HCT116 (cell line): Measurements from ENCODE around the gene HOXA7. TPM values are rescaled to one million over a fixed set of nuclear protein-coding genes. Genes with fewer than 3 reads are reported as not detected.

Experiments
- ATAC-seq: fragments of 200-7000 bp; cut with Tn5 transposase; 2 replicates; pipeline ENCODE4 v1.9.1; 2020; ENCODE audit warnings: mild to moderate bottlenecking, moderate library complexity
- BruUV-seq: library from RNA; stranded (reverse); fragments of 400-500 nt; replicated peaks from 2 replicates; lab custom pipeline; 2021; lab: Mats Ljungman, UMichigan
- CTCF ChIA-PET: fragments of 300-600 bp; sonication (Branson Sonifier 250); formaldehyde crosslinking; loops from one replicate; lab custom pipeline; 2021; ENCODE audit warnings: antibody characterized with exemption; lab: Charles Lee
- POLR2A ChIA-PET: fragments of 300-600, 350-600 bp; sonication (Branson Sonifier 250); formaldehyde crosslinking; loops from one replicate; lab custom pipeline; 2021; ENCODE audit warnings: antibody characterized with exemption; lab: Charles Lee
- RAD21 ChIA-PET, 2 experiments: fragments of 300-600 bp; sonication (Branson Sonifier 250); formaldehyde crosslinking; loops; one replicate each; lab custom pipeline; 2023; ENCODE audit warnings: low total read pairs in 2 of 2; ENCODE audit not compliant: uncharacterized antibody in 2 of 2, unreplicated experiment in 2 of 2, low non-redundant PET in 1 of 2; lab: Charles Lee
- DNase-seq: peaks from one replicate; pipeline ENCODE4 v3.0.0-alpha.2; 2010; ENCODE audit warnings: low read depth, low spot score
- H2AFZ ChIP-seq: fragments of 200-600 bp; shearing (Covaris generic), sonication (generic); 2 replicates; pipeline ENCODE4 v1.6.1; 2017; ENCODE audit warnings: low read depth, mixed run types, mixed read lengths, antibody characterized with exemption, low read length; ENCODE audit not compliant: poor library complexity, severe bottlenecking
- H3K27ac ChIP-seq: 2 replicates; pipeline ENCODE4 v1.5.1; 2012; ENCODE audit warnings: low read depth, low read length
- H3K27me3 ChIP-seq: fragments of 200-600 bp; sonication (generic); 2 replicates; pipeline ENCODE4 v1.6.1; 2016; ENCODE audit warnings: mixed run types, low read length, mixed read lengths; ENCODE audit not compliant: insufficient read depth
- H3K36me3 ChIP-seq, 2 experiments: fragments of 200-500 bp in 1 of 2; fragments of 200-600 bp in 1 of 2; sonication (Bioruptor generic) in 1 of 2; sonication (generic) in 1 of 2; 2 replicates each; pipeline versions ENCODE4 v1.5.1 to v1.6.1; 2014 to 2016; ENCODE audit warnings: low read length in 2 of 2, inconsistent platforms in 1 of 2, mixed read lengths in 1 of 2, mixed run types in 1 of 2; ENCODE audit not compliant: insufficient read depth in 2 of 2, control insufficient read depth in 1 of 2
- H3K4me1 ChIP-seq, 2 experiments: fragments of 200-600 bp in 1 of 2; sonication (generic) in 1 of 2; 2 replicates each; pipeline versions ENCODE4 v1.5.1 to v1.6.1; 2012 to 2017; ENCODE audit warnings: low read length in 2 of 2, inconsistent platforms in 1 of 2, mild to moderate bottlenecking in 1 of 2, mixed read lengths in 1 of 2, mixed run types in 1 of 2, moderate library complexity in 1 of 2; ENCODE audit not compliant: insufficient read depth in 2 of 2, control insufficient read depth in 1 of 2
- H3K4me2 ChIP-seq: fragments of 200-600 bp; sonication (generic); 2 replicates; pipeline ENCODE4 v1.6.1; 2017; ENCODE audit warnings: mixed run types, low read length, mixed read lengths
- H3K4me3 ChIP-seq, 2 experiments: fragments of 200-600 bp in 1 of 2; sonication (generic) in 1 of 2; replicated peaks in 1 of 2; 2 replicates each; pipeline ENCODE4 v1.5.1; 2011 to 2016; ENCODE audit warnings: low read length in 2 of 2, control low read depth in 1 of 2, low read depth in 1 of 2, mild to moderate bottlenecking in 1 of 2, mixed read lengths in 1 of 2, mixed run types in 1 of 2
- H3K79me2 ChIP-seq: fragments of 200-600 bp; sonication (generic); 2 replicates; pipeline ENCODE4 v1.6.1; 2017; ENCODE audit warnings: mild to moderate bottlenecking, mixed run types, low read length, moderate library complexity, mixed read lengths; ENCODE audit not compliant: insufficient read depth
- H3K9ac ChIP-seq: fragments of 200-600 bp; sonication (generic); 2 replicates; pipeline ENCODE4 v1.6.1; 2016; ENCODE audit warnings: low read length, mixed read lengths
- H3K9me2 ChIP-seq: fragments of 200-600 bp; sonication (generic), shearing (Covaris generic); 2 replicates; pipeline ENCODE4 v1.6.1; 2017; ENCODE audit warnings: mixed run types, mild to moderate bottlenecking, moderate library complexity; ENCODE audit not compliant: insufficient read depth
- H3K9me3 ChIP-seq, 2 experiments: fragments of 200-500 bp in 1 of 2; fragments of 200-600 bp in 1 of 2; sonication (Bioruptor generic) in 1 of 2; sonication (generic) in 1 of 2; 2 replicates each; pipeline ENCODE4 v1.6.1; 2014 to 2017; ENCODE audit warnings: low read length in 2 of 2, mixed read lengths in 2 of 2, inconsistent platforms in 1 of 2, low read depth in 1 of 2, mild to moderate bottlenecking in 1 of 2, mixed run types in 1 of 2, moderate library complexity in 1 of 2; ENCODE audit not compliant: control insufficient read depth in 1 of 2, insufficient read depth in 1 of 2
- H4K20me1 ChIP-seq: fragments of 200-600 bp; sonication (generic), shearing (Covaris generic); 2 replicates; pipeline ENCODE4 v1.6.1; 2017; ENCODE audit warnings: mixed run types, mild to moderate bottlenecking, moderate library complexity; ENCODE audit not compliant: insufficient read depth
- ELF1 ChIP-seq: IDR thresholded peaks from 2 replicates; pipeline ENCODE4 v1.6.1; 2012; ENCODE audit warnings: low read depth, borderline replicate concordance
- EZH2 ChIP-seq: fragments of 200-600 bp; sonication (generic); IDR thresholded peaks from 2 replicates; pipeline ENCODE4 v1.6.1; 2017; ENCODE audit warnings: antibody characterized with exemption, mixed run types
- EZH2phosphoT487 ChIP-seq: fragments of 200-600 bp; IDR thresholded peaks from 2 replicates; pipeline ENCODE4 v1.6.1; 2018; ENCODE audit warnings: antibody characterized with exemption, borderline replicate concordance
- FOSL1 ChIP-seq: IDR thresholded peaks from 2 replicates; pipeline ENCODE4 v1.6.1; 2012; ENCODE audit warnings: low read depth
- POLR2A ChIP-seq: IDR thresholded peaks from 2 replicates; pipeline ENCODE4 v1.7.0; 2011; ENCODE audit warnings: borderline replicate concordance; ENCODE audit not compliant: insufficient read depth, insufficient read length; ENCODE audit errors: extremely low read depth
- POLR2AphosphoS5 ChIP-seq: IDR thresholded peaks from 2 replicates; pipeline ENCODE4 v1.6.1; 2011; ENCODE audit warnings: mild to moderate bottlenecking, low read depth, low read length, moderate library complexity
- RAD21 ChIP-seq: IDR thresholded peaks from 2 replicates; pipeline ENCODE4 v1.6.1; 2012; ENCODE audit warnings: low read depth, mild to moderate bottlenecking
- SP1 ChIP-seq: IDR thresholded peaks from 2 replicates; pipeline ENCODE4 v1.6.1; 2012; ENCODE audit warnings: low read depth
- SRF ChIP-seq: IDR thresholded peaks from 2 replicates; pipeline ENCODE4 v1.6.1; 2012; ENCODE audit warnings: low read depth
- TCF7L2 ChIP-seq: IDR thresholded peaks from 2 replicates; pipeline ENCODE4 v1.7.0; 2011; ENCODE audit warnings: borderline replicate concordance, inconsistent platforms; ENCODE audit not compliant: insufficient read depth, insufficient read length; ENCODE audit errors: extremely low read depth
- YY1 ChIP-seq: IDR thresholded peaks from 2 replicates; pipeline ENCODE4 v1.6.1; 2011; ENCODE audit warnings: low read length, low read depth, moderate library complexity, mild to moderate bottlenecking; ENCODE audit not compliant: insufficient replicate concordance; ENCODE audit errors: extremely low read depth
- intact Hi-C: fragments of 100-400 bp; cut with micrococcal nuclease; formaldehyde crosslinking; loops from 2 replicates; pipeline ENCODE4 v1.10.0; 2022
- total RNA-seq: library from RNA; stranded (reverse); gene quantifications from one replicate; pipeline ENCODE4 v1.2.1, GENCODE V29; 2021; ENCODE audit not compliant: unreplicated experiment
- TF ChIP-seq, protein P1 (sequence below), 3 experiments: fragments of 200-600 bp in 1 of 3; sonication (generic) in 1 of 3; IDR thresholded peaks in 2 of 3; conservative IDR thresholded peaks in 1 of 3; 2 replicates each; pipeline ENCODE4 v1.5.1; 2012 to 2017; ENCODE audit warnings: low read depth in 2 of 3, low read length in 2 of 3, antibody characterized with exemption in 1 of 3, borderline replicate concordance in 1 of 3, control low read depth in 1 of 3, mild to moderate bottlenecking in 1 of 3, mixed read lengths in 1 of 3, mixed run types in 1 of 3, moderate library complexity in 1 of 3; ENCODE audit not compliant: insufficient read depth in 1 of 3
- TF ChIP-seq, protein P2 (sequence below): IDR thresholded peaks from 2 replicates; pipeline ENCODE4 v1.6.1; 2012; ENCODE audit warnings: low read depth
- TF ChIP-seq, protein P3 (sequence below): IDR thresholded peaks from 2 replicates; pipeline ENCODE4 v1.6.1; 2012

Gene HOXA7
- total RNA-seq, 1 experiment from 2014 or later, result 15.0 TPM

DNA sequence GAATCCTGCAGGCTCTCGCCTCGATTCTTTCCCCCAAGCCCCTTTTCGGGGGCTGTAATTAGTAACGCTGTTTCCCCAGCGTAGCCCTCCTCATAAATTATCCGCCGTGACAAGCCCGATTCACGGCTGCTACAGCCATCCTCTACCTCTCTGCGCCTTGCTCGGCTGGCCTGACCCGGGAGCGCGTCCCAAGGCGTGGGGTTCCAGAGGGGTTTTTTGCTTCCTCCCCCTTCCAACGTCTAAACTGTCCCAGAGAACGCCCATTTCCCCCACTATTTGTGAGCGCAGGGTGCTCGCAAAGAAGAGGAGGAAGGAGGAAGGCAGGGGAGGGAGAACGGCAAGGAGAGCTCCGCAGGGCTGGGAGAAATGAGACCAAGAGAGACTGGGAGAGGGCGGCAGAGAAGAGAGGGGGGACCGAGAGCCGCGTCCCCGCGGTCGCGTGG, 13.9 kb downstream of the HOXA7 start (continued):
- TF ChIP-seq, protein P1, sequence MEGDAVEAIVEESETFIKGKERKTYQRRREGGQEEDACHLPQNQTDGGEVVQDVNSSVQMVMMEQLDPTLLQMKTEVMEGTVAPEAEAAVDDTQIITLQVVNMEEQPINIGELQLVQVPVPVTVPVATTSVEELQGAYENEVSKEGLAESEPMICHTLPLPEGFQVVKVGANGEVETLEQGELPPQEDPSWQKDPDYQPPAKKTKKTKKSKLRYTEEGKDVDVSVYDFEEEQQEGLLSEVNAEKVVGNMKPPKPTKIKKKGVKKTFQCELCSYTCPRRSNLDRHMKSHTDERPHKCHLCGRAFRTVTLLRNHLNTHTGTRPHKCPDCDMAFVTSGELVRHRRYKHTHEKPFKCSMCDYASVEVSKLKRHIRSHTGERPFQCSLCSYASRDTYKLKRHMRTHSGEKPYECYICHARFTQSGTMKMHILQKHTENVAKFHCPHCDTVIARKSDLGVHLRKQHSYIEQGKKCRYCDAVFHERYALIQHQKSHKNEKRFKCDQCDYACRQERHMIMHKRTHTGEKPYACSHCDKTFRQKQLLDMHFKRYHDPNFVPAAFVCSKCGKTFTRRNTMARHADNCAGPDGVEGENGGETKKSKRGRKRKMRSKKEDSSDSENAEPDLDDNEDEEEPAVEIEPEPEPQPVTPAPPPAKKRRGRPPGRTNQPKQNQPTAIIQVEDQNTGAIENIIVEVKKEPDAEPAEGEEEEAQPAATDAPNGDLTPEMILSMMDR (IDR thresholded peaks at IDR 0.05 in 2 of 3, conservative IDR thresholded peaks at IDR 0.05 in 1 of 3; ENCODE audit: borderline replicate concordance in 1 of 3, insufficient read depth in 1 of 3, low read depth in 2 of 3, low read length in 2 of 3), result no peak
- TF ChIP-seq EZH2 (no peak), SRF (no peak), TCF7L2 (no peak), RAD21 (no peak)

DNA sequence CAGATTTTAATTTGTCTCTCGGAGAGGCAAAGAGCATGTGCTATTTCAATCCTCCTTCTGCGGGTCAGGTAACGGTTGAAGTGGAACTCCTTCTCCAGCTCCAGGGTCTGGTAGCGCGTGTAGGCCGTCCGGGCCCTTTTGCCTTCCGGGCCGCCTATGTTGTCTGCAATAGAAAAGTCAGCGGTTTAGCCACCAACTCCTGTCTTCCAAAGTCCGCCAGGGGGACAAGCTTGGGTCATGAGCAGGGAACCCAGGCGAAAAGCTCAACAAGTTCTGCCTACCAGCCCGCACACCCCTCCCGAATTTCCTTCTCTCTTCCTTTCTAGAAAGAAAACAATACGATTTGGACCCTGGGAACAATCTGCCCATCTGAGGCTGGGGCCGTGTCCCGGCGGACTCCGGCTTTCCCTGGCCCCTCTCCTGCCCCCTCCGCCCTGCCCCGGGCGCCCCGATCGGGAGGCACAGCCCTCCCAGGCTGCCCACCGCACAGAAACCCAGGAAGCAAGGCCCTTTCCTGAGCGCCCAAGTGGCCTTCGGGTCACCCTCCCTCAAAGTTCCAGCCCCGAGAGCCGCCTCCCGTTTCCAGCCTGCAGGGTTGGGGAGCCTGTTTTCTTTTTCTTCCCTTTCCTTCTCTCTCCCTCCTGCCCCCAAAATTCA, 14.4 kb downstream of the HOXA7 start:
- Histone ChIP-seq H2AFZ (no peak overlapping the region), H3K9me2 (no peaks in the 10 kb centered on the region), H3K4me3 (no peak overlapping the region), H3K27ac (no peak overlapping the region), H3K4me1 (peaks cover 3 to 14% of the 10 kb centered on the region in 2 experiments; a peak in 3 of 4 replicates), H3K9ac (no peak overlapping the region), H3K27me3 (no peaks in the 10 kb centered on the region), H3K36me3 (peaks cover 8 to 12% of the 10 kb centered on the region in 2 experiments; a peak in 3 of 4 replicates), H3K4me2 (no peak overlapping the region), H4K20me1 (no peaks in the 10 kb centered on the region), H3K79me2 (peaks cover 1% of the 10 kb centered on the region; the same call in 1 of the 2 replicates), H3K9me3 (no peaks in the 10 kb centered on the region)
- ATAC-seq (no peak), DNase-seq (no peak)
- ChIA-PET RAD21 (no interaction called here), POLR2A (interaction anchor here (0.7 kb wide), 1 partner anchor 8 kb away, joined by 3 read pairs; no protein-coding TSS in a partner anchor), CTCF (no interaction called here)
- no TSS peak for BruUV-seq
- intact Hi-C loops, result no loop called here
- TF ChIP-seq POLR2AphosphoS5, result no peak
- no peak for TF ChIP-seq EZH2phosphoT487
- TF ChIP-seq, protein P2, sequence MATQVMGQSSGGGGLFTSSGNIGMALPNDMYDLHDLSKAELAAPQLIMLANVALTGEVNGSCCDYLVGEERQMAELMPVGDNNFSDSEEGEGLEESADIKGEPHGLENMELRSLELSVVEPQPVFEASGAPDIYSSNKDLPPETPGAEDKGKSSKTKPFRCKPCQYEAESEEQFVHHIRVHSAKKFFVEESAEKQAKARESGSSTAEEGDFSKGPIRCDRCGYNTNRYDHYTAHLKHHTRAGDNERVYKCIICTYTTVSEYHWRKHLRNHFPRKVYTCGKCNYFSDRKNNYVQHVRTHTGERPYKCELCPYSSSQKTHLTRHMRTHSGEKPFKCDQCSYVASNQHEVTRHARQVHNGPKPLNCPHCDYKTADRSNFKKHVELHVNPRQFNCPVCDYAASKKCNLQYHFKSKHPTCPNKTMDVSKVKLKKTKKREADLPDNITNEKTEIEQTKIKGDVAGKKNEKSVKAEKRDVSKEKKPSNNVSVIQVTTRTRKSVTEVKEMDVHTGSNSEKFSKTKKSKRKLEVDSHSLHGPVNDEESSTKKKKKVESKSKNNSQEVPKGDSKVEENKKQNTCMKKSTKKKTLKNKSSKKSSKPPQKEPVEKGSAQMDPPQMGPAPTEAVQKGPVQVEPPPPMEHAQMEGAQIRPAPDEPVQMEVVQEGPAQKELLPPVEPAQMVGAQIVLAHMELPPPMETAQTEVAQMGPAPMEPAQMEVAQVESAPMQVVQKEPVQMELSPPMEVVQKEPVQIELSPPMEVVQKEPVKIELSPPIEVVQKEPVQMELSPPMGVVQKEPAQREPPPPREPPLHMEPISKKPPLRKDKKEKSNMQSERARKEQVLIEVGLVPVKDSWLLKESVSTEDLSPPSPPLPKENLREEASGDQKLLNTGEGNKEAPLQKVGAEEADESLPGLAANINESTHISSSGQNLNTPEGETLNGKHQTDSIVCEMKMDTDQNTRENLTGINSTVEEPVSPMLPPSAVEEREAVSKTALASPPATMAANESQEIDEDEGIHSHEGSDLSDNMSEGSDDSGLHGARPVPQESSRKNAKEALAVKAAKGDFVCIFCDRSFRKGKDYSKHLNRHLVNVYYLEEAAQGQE, result no peak
- TF ChIP-seq ELF1, result no peak
- TF ChIP-seq YY1, result no peak
- TF ChIP-seq, protein P3, sequence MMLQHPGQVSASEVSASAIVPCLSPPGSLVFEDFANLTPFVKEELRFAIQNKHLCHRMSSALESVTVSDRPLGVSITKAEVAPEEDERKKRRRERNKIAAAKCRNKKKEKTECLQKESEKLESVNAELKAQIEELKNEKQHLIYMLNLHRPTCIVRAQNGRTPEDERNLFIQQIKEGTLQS, result no peak
- no peak for TF ChIP-seq SP1
- TF ChIP-seq FOSL1, result no peak
- TF ChIP-seq POLR2A, result no peak
